Medulla oblongata (tissue), 1 donor: Measurements from ENCODE around the gene ORMDL3.

Experiments used
- DNase-seq: peaks from one replicate; pipeline ENCODE4 v3.0.0-alpha.2; 2015; ENCODE audit errors: extremely low spot score

The ORMDL3 gene

DNA sequence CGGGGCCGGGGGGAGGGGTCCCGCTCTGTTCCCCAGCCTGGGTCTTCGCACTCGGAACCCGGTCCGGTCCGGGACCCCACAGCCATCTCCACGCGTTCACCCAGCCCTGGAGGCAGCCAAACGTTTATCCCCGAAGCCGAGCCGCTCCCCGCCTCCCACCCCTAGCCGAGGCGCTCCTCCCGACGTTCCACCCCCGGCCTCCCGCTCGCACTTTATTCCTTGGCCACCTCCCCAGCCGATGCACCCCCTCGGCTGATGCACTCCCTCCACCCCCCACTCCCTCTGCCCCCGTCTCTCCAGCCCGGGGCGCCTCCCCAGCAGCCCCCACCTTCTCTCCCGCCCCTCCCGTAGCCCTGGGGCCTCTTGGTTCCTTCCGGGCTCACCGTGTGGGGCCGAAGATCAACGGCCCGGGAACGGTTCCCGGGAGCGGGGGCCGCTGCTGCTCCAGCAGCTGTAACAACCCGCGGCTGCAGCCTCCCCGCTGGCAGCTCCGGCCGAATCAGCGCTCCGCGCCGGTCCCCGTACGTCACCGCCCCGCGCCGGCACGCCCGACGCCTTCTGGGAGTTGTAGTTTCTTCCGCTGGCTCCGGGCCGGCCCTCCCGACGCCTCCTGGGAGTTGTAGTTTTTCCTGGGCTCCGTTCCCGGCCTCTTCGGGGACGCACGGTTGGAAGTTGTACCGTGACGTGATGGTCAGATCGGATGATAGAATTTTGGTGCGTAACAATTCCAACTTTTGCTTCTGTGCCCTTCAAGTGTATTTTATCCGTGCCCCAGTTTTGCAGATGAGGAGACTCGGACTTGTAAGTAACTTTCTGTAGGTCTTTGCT lies at the start of gene ORMDL3, which contains the start of gene LRRC3C:
ORMDL3 (minus strand) TSS at position 501 of the 828 bp plus-strand sequence. CDS start 3,398 bp downstream, outside the sequence.
LRRC3C (plus strand) TSS at position 632 of the 828 bp plus-strand sequence. CDS start 13,792 bp downstream, outside the sequence.
- peak; percentile 96 for DNase-seq

- no peak for DNase-seq
These were observed 48.4 kb upstream of the ORMDL3 start for GRCh38 chr17:39975801-39976200.

GRCh38 chr17:39974433-39974832 lies 47.0 kb upstream of the ORMDL3 start:
- no peak for DNase-seq

- DNase-seq = no peak
These were observed 46.1 kb upstream of the ORMDL3 start for GRCh38 chr17:39973496-39973895.

- DNase-seq = peak; percentile 20
These were observed 44.9 kb upstream of the ORMDL3 start for GRCh38 chr17:39972271-39972670.

DNA sequence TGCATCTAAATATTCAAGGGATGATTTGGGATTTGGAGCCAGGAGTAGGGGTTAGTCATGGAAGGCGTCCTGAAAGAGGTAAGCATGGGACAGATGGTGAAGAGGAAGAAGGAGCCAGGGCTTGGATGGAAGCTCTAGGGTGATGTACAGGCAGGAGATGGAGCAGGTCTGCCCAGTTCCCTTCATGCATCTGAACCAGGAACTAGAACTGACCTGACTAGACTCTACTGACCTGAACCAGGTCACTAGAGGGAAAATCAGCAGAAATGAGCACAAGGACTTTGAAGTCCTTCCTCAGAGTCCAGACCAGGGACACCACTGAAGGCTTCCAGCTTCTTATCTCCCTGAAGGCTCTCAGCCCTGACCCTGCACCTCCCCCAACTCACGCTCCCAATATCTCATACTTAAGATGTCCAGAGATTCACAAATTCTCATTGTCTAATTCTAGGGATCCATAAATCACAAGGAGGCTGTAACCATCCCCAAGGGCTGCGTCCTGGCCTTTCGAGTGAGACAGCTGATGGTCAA lies 43.7 kb upstream of the ORMDL3 start:
- DNase-seq = no peak

DNA sequence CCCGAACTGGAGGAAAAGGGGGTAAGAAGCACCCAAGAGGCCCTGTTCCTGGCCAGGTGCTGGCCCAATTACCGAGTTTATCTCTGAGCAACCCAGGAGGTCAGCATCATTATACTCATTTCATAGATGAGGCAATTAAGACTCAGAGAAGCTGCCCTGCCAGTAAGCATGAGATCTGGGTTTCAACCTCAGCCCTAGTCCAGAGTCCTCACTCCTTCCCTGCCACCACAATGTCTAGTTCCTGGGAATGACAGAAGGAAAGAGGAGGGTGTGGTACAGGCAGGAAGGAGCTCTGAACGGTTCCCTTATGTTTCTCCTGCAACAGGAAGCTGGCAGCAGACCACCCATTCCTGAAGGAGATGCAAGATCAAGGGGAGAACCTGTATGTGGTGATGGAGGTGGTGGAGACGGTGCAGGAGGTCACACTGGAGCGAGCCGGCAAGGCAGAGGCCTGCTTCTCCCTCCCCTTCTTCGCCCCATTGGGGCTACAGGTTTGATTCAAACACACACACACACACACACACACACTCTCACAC lies 42.8 kb upstream of the ORMDL3 start:
- DNase-seq = no peak

GRCh38 chr17:39969375-39969774 lies 42.0 kb upstream of the ORMDL3 start:
- peak; percentile 31 for DNase-seq

DNA sequence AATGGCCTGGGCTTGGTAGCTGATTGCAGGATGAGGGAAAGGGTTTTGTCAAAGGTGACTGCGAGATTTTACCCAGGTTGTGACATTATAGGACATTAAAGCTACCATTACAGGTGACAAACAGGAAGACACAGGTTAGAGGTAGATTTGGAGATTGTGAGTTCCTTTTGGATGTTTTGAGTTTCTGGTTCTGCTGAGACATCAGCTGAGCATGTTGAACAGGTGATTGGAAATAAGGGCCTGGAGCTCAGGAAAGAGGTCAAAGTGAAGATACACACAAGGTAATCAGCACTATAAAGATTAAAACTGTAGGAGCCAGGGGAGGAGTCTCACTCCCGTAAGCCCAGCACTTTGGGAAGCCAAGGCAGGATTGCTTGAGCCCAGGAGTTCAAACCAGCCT lies 41.4 kb upstream of the ORMDL3 start:
- no peak for DNase-seq

DNA sequence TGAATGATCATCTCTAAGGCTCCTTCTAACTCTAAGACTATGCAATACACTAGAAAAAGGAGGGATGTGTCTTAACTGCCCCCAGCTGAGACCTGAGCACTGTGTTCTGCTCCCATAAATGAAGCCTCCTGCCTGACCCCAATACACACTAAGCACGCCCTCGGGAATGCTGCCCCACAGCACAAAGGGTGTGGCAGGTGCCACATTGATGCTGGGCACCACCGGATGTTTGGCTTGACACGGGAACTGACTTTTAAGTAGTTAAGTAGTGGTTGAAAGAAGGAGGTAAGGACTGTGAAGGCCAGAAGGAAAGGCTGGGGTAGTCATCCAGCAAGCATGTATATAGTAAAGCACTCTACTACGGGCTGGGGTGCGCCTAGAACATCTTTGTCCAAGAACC lies 39.4 kb upstream of the ORMDL3 start:
- no peak for DNase-seq

DNA sequence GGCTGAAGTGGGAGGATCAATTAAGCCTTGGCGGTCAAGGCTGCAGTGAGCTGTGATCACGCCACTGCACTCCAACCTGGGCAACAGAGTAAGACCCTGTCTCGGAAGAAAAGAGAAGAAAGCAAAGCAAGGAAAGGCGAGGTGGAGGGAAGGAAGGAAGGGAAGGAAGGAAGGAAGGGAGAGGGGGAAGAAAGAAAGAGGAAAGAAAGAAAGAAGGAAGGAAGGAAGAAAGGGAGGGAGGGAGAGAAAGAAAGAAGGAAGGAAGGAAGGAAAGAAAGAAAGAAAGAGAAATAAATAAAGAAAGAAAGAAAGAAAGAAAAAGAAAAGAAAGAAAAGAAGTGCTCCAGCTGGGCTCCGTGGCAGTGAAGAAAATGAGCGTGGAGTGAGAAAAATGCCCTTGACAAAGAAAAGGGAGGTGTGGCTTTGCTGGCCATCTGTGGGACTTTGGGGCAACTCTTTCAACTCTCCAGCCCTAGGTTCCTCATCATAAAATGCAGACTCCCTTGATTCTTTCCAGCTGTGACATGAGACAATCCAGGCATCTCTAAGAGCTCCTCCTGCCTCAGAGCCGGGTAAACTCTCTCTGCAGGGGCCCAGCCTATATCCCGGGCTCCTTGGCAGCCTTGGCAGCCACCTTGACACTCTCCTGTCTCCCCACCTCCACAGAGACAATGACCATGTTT lies 37.8 kb upstream of the ORMDL3 start:
- no peak for DNase-seq

GRCh38 chr17:39963829-39964228 lies 36.4 kb upstream of the ORMDL3 start:
- no peak for DNase-seq

DNA sequence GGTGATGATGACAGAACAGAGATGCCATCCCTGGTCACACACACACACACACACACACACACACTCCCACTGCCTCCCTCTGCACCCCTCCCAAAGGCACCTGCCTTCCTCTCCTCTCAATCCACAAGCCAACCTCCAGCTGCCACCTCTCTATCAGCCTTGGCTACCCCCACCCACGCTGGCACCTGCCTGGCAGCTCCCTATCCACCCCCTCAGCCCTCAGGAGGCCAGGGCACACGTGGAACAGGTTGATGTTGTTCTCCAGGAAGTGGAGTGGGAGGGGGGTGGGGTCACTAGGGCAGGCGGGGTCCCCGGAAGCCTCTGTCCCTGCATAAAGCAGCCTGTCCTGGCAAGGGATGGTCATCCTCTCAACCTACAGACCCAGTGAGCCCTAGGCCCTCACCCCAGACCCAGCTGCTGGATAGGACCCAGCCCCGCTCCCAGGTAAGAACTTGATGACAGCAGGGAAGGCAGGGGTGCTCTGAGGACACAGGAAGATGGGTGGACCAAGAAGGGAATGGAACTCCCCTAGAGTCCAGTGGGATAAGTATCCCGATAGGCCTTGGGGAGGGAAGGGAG lies 35.3 kb upstream of the ORMDL3 start, which contains the start of gene GSDMA:
GSDMA (plus strand) TSS at position 363 of the 579 bp plus-strand sequence. CDS start 2,684 bp downstream, outside the sequence.
- no peak for DNase-seq

GRCh38 chr17:39960524-39961041 lies 33.2 kb upstream of the ORMDL3 start:
- DNase-seq = no peak

- DNase-seq = no peak
These were observed 28.4 kb upstream of the ORMDL3 start for GRCh38 chr17:39955726-39956225.

DNA sequence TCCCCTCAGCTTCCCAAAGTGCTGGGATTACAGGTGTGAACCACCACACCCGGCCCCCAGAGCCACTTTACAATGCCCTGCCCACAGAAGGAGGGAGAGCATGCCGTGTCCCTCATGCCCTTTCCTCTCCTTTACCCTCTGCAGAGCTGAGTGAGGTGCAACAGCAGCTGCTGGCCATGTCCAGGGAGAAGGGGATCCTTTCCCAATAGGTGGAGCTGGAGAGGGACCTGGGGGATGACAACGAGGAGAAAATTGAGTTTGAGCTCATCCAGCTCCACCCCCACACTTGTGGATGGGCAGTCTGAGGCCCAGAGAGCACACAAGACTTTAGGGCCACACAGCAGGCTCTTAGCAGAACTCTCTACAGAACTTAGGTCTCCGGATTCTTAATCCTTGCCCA lies 27.5 kb upstream of the ORMDL3 start:
- no peak for DNase-seq

- no peak for DNase-seq
These were observed 26.1 kb upstream of the ORMDL3 start for GRCh38 chr17:39953471-39953888.

DNA sequence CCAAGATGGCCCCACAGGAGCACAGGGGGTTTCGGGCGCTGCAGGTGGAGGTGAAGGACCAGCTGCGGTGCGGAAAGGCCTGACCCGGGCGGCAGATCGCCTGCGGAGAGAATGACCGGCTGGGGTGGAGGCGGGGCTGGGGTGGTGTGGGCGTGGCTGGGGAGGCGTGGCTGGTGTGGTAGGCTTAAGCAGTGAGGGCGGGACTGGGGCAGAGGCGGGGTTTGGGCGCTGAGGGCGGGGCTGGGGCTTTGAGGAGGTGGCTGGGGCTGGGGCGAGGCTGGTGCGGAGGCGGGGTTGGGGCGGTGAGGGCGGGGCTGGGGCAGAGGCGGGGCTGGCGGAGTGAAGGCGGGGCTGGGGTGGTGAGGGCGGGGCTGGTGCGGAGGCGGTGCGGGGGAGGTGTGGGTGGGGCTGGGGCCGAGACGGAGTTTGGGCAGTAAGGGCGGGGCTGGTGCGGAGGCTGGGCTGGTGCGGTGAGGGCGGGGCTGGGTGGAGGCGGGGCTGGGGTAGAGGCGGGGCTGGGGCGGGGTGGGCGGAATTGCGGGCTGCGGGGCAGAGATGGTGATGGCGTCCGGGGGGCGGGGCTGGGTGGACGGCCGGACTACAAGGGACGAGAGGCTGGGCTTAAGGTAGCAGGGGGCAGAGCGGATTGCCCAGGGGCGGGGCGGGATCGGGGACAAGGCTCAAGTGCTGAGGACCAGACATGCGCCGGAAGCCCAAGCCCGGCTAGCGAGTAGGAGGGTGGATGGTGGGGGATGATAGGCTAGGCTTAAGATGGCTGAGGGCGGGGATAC lies 25.5 kb upstream of the ORMDL3 start:
- DNase-seq = peak; percentile 93

DNA sequence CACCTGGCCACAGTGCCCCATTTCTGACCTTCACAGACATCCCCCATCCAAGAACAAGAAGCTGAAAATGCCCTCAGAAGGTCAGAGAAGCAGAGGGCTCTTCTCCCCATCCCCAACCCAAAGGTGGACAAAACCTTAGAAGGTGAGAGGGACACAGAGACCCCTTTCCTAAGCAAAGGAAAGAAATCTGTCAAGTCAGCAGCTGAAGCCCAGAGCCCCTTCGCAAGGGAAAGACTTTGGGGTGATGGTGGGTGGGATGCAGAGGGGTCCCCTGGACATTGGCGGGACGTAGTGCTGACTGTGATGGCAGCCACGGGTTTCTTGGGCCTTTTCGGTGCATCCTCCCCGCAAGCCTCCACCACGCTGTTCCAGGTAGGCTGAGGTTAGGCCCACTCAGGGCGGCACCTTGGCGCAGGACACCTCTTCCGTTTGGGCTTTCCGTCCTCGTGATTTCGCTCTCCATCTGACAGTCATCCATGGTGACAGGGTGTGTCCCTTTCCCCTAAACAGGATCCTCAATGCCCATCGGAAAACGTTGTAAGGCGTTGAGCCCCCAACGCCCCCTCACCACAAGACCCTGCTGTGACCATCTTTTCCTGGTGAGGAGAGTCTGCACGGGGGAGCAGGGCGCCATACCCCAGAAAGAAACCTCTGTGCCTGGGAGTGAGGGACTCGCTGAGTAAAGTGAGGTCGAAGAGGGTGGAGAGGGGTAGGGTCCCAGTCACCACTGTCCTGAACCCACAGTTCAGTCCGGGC lies 24.7 kb upstream of the ORMDL3 start:
- DNase-seq = no peak

- no peak for DNase-seq
These were observed 23.5 kb upstream of the ORMDL3 start for GRCh38 chr17:39950871-39951348.
